Iris pigment epithelial cell (primary cell): ENCODE results near the gene SLC39A1.
"Not testable (repeated sequence)": the region's sequence is repeated elsewhere in the genome, so short reads cannot be mapped to it uniquely, and the experiment has no call there.

Experiments used
- DNase-seq: peaks from one replicate; pipeline ENCODE4 v3.0.0-alpha.2; 2011; ENCODE audit warnings: low read depth

The SLC39A1 gene, protein sequence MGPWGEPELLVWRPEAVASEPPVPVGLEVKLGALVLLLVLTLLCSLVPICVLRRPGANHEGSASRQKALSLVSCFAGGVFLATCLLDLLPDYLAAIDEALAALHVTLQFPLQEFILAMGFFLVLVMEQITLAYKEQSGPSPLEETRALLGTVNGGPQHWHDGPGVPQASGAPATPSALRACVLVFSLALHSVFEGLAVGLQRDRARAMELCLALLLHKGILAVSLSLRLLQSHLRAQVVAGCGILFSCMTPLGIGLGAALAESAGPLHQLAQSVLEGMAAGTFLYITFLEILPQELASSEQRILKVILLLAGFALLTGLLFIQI

DNA sequence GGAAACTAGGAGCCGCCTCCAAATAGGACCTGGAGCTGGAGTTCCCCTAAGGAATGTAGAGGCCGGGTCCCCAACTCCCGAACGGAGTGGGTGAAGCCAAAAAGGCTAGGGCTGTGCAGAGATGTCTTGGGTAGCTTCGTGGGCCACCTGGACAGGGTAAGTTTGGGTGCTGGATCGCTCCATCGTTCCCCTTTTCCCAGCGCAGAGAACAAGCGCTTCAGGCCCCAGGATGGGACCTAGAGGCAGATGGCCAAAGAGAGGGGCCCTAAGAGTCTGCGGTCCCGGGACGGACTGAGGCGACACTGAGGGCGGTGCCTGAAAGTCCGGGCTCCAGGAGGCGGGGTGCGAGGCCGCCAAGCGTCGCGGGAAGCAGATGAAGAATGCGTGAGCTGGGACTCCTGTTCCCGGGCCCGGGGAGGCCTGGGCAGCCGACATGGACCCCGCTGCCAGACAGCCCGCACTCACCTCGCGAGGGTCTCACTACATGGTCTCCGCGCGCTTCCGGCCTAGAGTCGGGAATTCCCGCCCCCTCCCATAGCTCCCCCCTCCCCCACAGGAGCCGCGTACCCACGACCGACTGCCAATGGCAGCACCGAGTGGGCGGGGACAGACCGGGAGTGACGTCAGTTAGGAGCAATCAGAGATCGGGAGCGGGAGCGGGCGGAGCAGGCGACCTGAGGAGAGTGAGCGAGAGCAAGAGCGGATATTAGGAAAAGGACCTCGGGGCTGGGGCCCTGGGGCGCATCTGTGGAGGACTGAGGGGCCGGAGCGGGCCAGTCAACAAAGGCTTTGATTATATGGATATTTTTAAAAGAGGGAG is at the start of gene SLC39A1:
Gene SLC39A1 (minus strand): TSS at position 508 of the 820 bp plus-strand sequence. CDS start 822 bp downstream, outside the sequence.
- peak; percentile 96 for DNase-seq

DNA sequence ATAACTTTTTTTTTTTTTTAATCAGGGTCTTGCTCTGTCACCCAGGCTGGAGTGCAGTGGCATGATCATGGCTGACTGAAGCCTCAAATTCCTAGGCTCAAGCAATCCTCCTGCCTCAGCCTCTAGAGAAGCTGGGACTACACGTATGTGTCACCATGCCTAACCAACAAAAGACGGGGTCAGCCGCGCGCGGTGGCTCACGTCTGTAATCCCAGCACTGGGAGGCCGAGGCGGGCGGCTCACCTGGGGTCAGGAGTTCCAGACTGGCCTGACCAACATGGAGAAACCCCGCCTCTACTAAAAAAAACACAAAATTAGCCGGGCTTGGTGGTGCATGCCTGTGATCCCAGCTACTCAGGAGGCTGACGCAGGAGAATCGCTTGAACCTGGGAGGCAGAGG is 49.2 kb upstream of the SLC39A1 start:
- DNase-seq: not testable (repeated sequence)

GRCh38 chr1:154012129-154012528 is 48.8 kb upstream of the SLC39A1 start:
- DNase-seq: no peak

GRCh38 chr1:154006136-154006535 is 42.8 kb upstream of the SLC39A1 start:
- peak; percentile 81 for DNase-seq

DNA sequence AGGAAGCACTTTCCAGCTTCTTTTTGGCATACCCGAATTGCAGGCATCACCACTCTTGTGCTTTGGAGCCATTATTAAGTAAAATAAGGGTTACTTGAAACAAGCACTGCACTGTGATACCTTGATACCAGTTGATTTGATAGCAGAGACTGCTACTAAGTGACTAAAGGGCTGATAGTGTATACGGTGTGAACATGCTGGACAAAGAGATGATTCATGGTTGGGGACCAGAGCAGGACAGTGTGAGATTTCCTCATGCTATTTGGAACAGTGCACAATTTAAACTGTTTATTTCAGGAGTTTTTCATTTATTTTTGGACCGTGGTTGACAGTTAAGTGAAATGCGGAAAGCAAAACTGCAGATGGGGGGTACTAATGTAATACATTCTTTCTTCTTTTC is 37.1 kb upstream of the SLC39A1 start:
- DNase-seq: no peak

- DNase-seq: not testable (repeated sequence)
Measured at GRCh38 chr1:153996882-153997281, 33.5 kb upstream of the SLC39A1 start.

GRCh38 chr1:153995640-153996039 is 32.3 kb upstream of the SLC39A1 start:
- DNase-seq: no peak

DNA sequence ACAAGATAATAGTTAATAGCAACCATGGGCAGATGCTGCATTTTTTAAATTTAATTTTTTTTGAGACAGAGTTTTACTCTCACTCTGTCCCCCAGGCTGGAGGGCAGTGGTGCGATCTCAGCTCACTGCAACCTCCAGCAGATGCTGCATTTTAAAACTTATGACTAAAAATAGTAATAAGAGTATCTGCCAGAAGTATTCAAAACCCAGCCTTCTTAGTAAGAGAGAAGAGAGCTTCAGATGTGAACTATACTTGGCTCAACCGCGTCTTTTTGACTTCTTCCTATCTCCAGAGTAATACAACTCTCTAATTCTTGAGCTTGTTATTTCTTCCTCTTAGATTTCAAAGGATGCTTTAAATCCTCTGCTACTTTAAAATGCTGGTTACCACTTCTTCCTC is 31.9 kb upstream of the SLC39A1 start:
- DNase-seq: no peak

GRCh38 chr1:153991806-153992205 is 28.5 kb upstream of the SLC39A1 start:
- DNase-seq: no peak

DNA sequence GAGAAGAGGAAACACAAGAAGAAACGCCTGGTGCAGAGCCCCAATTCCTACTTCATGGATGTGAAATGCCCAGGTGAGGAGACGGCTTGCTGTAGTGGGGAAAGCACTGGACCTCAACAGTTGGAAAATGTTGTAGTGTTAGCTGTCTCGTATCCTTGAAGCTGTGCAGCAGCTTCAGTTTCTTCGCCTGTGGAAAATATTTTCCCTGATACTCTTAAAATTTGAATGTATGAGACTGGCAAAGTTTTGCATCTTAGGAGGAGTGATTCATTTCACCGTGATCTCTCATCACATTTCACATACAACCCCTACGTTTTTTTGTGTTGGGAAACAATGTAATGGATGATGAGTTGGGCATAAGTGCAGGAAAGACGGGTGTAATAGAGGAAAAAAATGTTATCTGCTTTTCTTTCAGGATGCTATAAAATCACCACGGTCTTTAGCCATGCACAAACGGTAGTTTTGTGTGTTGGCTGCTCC is 27.9 kb upstream of the SLC39A1 start:
- DNase-seq: peak; percentile 8

DNA sequence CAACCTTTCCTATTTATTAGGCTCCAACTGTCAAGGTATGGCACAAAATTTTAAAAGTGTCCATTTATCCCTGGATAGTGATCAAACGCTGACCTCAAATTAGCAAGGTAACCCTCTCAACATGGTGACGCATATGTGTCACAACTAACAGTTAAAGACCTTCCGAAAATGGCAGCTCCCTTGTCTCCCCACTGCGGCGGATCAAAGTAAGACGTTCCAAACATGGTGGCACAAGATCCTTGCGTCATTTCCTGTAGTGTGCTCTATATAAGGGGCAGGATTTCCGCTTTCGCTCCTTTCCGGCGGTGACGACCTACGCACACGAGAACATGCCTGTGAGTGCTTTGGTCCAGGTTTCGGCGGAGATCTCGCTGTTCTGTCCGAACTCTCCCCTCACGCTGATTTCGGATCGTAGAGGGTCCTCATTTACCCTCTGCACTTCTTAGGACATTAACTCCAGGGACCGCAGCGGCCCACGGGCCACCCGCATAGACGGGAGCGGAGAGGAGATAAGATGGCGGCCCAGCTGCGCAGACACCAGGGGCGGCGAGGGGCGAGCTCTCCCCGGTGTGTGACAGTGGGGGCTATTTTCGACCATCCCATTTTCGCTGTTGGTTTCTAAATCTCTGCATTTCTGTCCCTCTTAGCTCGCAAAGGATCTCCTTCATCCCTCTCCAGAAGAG is 27.3 kb upstream of the SLC39A1 start, which contains the start of gene RPS27:
Gene RPS27 (plus strand): TSS at position 295 of the 683 bp plus-strand sequence. CDS start 35 bp downstream, at position 330.
- peak; percentile 97 for DNase-seq

GRCh38 chr1:153987621-153988020 is 24.3 kb upstream of the SLC39A1 start:
- no peak for DNase-seq

DNA sequence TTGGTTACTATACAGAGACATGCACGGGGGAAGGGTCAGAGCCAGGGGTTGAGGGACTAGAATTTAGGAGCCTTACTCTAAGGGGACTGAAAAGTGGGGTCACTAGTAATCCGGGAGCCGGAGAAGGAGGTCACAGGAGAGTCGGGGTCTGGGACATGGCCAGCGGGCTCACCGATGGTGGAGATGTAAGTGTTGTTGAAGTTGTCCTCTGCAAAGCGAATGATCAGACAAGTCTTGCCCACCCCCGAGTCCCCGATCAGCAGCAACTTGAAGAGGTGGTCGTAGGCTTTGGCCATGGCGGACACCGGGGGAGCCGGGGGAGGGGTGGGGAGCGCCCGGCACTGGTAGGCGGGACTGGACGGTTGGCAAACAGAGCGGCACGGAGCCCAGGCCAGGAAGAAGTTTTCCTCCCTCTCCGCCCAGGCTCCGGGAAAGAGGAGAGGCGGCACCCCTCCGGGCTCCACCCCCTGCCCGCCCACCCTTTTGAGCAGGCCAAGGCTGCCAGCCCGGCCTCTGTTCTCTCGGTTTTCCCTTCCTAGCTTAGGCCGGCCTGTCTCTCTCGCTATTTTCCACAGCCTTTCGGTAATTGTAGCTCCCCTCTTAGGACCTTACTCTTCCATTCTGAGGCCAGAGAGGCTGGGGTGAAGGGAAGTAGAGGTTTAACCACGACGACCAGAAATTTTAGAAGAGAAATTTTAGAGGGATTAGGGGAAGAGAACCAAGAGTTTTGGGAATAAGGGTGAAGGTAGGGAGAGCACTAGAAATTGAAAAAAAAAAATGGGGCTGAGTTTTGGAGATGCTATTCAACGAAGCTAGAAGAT is 22.8 kb upstream of the SLC39A1 start, which contains the start of gene RAB13:
Gene RAB13 (minus strand): TSS at position 399 of the 821 bp plus-strand sequence. CDS start 103 bp downstream, at position 296.
- DNase-seq: peak; percentile 78

DNA sequence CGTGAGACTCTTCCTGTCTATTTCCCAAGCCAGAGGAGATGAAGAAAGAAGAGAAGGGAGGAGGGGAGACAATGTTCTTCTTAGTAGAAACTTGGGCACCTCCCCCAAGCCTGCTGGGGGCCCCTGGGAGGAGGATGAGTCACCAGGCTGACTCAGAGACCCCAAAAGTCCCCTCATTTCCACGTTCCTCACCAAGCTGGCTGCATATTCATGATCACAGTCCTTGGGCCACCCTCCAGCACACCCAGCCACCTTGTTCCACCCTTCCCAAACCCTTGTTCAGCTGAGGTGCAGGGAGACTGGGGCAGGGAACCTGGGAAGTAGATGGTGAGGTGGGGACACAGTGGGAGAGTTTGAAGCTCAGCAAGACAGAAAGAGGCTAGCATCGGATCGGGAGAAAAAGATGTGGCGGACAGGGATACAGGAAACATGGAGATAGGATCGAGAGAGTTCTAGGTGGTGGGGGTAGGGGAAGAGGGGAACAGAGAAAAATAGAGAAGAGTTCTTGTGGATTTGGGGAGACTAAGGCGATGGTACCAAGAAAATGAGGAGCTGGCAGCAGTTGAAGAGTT is 22.1 kb upstream of the SLC39A1 start:
- DNase-seq: peak; percentile 72

GRCh38 chr1:153984123-153984894 is 21.0 kb upstream of the SLC39A1 start:
- no peak for DNase-seq

DNA sequence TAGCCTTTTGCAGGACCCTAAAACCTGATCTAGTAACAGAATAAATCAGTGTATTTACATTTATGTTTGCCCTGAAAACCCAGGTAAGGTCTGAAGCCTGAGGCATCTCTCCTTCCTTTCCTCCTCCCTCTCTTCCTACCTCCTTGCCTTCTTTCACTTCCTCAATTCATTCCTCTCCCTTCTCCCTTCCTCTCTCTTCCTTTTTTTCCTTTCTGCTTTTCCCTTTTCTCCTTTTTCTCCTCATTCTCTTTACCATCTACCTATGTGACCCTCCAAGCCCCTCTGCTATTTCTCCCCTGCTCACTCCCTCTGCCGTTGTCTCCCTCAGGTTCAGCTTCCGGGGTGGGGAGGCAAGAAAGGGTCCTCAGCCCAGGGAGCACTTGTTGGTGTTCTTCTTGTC is 18.4 kb upstream of the SLC39A1 start:
- DNase-seq: not testable (repeated sequence)

DNA sequence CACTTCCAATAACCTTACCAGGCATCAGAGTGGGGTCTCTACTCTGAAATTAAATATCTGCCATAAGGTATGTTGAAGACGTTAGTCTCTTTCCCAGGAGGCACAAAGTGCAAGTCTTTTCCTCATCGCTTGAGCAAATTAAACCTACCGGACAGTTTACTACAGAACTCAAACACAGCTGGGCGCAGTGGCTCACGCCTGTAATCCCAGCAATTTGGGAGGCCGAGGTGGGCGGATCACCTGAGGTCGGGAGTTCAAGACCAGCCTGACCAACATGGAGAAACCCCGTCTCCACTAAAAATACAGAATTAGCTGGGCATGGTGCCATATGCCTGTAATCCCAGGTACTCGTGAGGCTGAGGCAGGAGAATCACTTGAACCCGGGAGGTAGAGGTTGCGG is 15.8 kb upstream of the SLC39A1 start:
- DNase-seq: not testable (repeated sequence)

DNA sequence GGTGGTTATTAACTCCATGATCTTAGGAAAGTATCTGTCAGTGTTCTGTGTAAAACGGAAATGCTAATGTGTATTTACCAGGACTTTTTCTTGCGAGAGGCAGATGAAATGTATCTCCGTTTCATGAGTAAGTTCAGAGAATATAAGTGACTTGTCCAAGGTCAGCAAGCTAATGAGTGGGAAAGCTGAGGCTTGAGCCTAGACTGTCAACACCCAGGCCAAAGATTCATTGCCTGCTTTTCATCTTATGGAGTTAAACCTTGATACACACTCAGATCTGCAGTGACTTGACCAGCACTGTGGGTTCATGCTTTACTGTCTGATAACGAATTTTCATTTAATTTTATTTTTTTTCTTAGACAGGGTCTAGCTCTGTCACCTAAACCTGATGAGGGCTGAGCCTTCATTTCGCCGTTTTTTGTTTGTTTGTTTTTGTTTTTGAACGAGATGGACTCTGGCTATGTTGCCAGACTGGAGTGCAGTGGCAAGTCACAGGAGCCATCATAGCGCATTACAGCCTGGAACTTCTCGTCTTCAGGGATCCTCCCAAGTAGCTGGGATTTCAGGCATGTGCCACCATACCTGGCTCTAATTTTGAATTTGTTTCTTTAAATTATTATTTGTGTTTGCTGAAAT is 15.1 kb upstream of the SLC39A1 start:
- no peak for DNase-seq
